GM18868 (cell line): Measurements from ENCODE around the gene MGAT3.
"Not testable (repeated sequence)": the region's sequence is repeated elsewhere in the genome, so short reads cannot be mapped to it uniquely, and the experiment has no call there.

Experiments
- ATAC-seq: cut with Tn5 transposase; IDR thresholded peaks from one replicate; pipeline ENCODE4 v1.9.1; 2021; ENCODE audit warnings: mild to moderate bottlenecking, moderate library complexity; ENCODE audit not compliant: unreplicated experiment

MGAT3 gene

DNA sequence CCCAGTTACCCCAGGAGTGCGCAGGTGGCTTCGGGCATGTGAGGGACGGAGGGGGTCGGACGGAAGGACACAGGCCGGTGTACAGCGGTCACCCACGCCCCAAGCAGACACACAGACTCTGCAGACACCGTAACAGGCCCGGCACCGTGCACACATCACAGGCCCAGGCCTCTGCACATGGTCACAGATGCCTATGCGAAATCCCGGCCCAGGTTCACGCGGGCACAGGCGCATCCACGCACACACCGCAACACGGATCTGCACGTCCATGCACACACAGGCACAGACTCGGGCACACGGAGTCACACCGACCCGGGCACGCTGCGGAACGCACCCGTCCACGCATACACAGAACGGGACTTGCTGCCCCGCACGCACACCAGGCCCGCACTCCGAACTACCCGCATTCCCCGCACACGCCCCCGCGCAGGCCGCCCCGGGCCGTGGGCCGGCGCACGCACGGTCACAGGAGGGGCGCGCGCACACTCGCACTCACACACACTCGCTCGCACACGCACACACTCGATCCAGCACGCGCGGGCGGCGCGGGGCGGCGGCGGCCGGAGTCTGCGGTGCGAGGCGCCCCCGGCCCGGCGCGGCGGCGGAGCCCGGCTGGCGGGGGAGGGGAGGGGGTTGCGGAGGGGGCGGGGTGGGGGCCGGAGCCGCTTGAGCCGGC, at the start of gene MGAT3:
TSS of gene MGAT3 (plus strand) at position 491 of the 676 bp plus-strand sequence. CDS start 30,336 bp downstream, outside the sequence.
- ATAC-seq, result no peak

DNA sequence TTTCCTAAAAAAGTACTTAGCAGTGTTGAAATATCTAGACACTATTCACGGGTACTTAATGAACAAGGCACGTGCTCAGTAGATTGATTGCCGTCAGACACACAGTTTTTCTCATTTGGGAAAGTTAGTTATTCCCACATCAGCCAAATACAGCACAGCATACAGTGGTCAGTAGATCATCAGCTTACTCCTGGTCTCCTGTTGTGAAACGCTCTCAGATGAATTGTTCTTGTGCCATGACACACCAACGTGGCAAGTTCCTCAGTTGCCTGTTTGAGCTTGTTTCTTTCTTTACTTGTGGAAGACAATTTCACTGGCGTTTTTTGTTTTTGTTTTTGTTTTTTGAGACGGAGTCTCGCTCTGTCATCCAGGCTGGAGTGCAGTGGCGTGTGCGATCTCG, 48.6 kb upstream of the MGAT3 start:
- no peak for ATAC-seq

- no peak for ATAC-seq
Observed at GRCh38 chr22:39408807-39409206, 48.0 kb upstream of the MGAT3 start.

- no peak for ATAC-seq
Observed at GRCh38 chr22:39409516-39410029, 47.2 kb upstream of the MGAT3 start.

DNA sequence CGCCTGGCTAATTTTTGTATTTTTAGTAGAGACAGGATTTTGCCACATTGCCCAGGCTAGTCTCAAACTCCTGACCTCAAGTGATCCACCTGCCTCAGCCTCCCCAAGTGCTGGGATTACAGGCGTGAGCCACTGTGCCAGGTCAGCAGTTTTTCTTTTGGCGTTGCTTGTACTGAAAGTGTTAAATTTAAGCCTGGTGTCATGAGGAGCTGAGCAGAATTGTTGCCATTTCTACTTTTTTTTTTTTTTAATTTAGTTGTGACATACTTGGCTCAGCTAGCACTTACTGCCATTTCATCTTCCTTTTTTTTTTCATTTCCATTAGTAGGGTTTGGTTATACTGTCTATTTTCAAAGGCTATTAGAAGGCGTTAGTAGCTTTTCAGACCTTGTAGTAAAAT, 46.5 kb upstream of the MGAT3 start:
- ATAC-seq, result no peak

DNA sequence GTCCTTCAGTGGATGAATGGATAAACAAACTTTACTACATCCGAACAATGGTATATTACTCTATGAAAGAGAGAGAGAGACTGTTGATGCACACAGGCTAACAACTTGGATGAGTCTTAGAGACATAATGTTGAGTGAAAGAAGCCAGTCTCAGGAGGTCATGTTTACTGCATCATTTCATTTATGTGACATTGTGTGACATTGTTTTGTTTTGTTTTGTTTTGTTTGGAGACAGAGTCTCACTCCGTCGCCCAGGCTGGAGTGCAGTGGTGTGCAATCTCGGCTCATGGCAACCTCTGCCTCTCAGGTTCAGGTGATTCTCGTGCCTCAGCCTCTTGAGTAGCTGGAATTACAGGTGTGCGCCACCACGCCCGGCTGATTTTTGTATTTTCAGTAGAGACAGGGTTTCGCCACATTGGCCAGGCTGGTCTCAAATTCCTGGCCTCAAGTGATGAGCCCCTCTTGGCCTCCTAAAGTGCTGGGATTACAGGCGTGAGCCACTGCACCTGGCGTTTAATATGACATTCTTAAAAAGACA, 44.9 kb upstream of the MGAT3 start:
- ATAC-seq, result not testable (repeated sequence)

GRCh38 chr22:39413204-39413603, 43.6 kb upstream of the MGAT3 start:
- ATAC-seq, result not testable (repeated sequence)

DNA sequence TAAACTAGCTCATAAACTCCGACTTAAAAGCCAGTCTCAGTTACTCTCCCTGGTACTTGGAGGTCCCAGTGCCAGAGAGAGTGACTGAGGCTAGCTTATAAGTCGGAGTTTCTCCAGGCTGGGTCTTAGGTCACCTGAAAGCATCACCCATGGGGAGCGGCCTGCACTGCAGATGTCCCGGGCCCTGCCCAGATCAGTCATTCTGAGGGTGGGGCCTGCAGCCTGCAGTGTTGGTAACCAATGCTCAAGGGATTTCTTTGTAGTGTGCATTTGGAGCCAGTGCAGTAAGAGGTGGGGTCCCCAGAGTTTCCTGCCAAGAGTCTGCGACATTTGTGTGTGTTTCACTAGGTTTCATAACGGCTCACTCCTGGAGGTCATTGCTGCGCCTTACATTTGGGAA, 42.4 kb upstream of the MGAT3 start:
- ATAC-seq, result no peak

GRCh38 chr22:39414886-39415285, 41.9 kb upstream of the MGAT3 start:
- ATAC-seq, result no peak

DNA sequence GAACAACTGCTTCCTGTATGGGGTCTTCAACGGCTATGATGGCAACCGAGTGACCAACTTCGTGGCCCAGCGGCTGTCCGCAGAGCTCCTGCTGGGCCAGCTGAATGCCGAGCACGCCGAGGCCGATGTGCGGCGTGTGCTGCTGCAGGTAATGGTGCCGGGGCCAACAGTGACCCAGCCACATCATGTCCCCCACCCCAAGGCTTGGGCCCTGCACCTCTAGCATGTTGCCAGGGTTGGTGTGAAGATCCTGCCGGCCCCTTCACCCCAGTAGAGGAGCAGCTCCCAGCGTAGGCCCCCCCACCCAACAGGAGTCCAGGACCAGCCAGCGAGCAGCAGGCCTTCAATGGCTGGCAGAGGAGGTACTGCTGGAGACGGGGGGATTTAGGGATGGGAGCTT, 41.3 kb upstream of the MGAT3 start:
- ATAC-seq, result no peak

GRCh38 chr22:39416319-39416718, 40.5 kb upstream of the MGAT3 start:
- ATAC-seq, result no peak

GRCh38 chr22:39417641-39418040, 39.2 kb upstream of the MGAT3 start:
- ATAC-seq, result no peak

GRCh38 chr22:39418696-39419095, 38.1 kb upstream of the MGAT3 start:
- no peak for ATAC-seq

- no peak for ATAC-seq
Observed at GRCh38 chr22:39419096-39419495, 37.7 kb upstream of the MGAT3 start.

- ATAC-seq, result no peak
Observed at GRCh38 chr22:39419911-39420310, 36.9 kb upstream of the MGAT3 start.

DNA sequence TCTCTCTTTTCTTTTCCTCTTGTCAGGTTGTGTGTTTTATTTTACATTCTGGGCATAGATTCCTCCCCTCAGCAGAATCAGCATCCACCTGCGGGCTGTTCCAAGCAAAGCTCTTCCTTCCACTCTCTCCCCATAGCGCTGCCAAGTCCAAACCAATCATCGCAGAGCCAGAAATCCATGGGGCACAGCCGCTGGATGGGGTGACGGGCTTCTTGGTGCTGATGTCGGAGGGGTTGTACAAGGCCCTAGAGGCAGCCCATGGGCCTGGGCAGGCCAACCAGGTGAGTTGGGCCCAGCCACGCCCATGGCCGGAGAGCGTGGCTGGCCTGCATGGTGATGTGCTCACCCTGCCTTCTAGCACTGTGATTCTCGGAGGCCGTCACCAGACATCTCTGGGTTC, 35.1 kb upstream of the MGAT3 start:
- no peak for ATAC-seq

GRCh38 chr22:39422101-39422500, 34.7 kb upstream of the MGAT3 start:
- no peak for ATAC-seq

GRCh38 chr22:39422721-39423120, 34.1 kb upstream of the MGAT3 start:
- ATAC-seq, result no peak

- no peak for ATAC-seq
Observed at GRCh38 chr22:39423976-39424375, 32.8 kb upstream of the MGAT3 start.

DNA sequence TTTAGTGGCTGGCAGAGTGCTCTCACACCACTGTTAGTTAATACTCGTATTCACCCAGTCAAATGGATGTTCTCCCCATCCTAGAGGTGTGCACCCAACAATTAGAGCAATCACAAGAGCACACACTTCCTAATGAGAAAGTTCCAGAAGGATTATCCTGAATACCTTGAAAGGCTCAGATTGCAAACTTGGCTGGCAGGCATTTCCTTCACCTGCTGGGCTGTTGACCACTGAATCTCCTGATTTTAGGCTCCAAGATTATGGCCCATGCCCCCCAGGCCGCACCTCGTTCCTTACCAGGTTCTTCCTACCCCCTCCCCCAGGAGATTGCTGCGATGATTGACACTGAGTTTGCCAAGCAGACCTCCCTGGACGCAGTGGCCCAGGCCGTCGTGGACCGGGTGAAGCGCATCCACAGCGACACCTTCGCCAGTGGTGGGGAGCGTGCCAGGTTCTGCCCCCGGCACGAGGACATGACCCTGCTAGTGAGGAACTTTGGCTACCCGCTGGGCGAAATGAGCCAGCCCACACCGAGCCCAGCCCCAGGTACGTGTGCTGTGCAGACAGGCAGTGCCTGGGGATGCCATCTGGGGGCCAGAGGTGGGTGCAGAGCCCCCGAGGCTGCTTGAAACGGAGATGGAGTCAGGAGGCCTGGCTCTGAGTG, 30.3 kb upstream of the MGAT3 start:
- no peak for ATAC-seq

DNA sequence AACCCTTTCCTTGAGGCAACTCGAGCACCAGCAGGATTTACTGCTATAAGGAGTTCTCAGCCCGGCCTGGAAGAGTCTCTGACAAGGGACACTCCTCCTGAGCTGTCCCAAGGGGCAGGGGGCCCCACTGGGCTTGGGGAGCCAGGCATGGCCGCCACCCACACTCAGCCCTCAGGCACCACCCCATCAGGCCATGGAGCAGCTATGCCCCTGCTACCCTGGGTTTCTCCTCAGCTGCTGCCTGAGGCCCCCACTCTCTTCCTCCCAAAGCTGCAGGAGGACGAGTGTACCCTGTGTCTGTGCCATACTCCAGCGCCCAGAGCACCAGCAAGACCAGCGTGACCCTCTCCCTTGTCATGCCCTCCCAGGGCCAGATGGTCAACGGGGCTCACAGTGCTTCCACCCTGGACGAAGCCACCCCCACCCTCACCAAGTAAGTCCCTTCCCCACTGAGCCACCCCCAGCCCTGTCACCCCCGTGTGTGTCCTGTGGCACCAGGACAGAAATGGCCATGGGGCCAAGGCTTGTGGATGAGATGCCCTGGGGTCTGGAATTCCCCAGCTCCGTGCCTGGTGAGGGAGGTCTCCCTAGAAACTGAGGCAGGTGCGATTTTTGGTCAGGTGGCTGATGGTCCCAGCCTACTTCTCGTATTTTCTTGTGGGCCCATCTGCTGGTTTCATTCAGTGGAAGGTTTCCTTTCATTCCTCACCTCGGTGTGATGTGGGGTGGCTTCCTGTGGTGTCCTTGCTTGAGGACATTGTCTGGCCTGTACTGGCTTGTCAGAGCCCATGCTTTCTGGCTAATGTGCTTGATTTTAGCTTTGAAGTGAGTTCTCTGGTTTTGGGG, 28.8 kb upstream of the MGAT3 start:
- ATAC-seq, result no peak
